ENCODE results near the gene LRRC3. TPM values are rescaled to one million over a fixed set of nuclear protein-coding genes. Genes with fewer than 3 reads are reported as not detected.

LRRC3 gene
- polyA plus RNA-seq, 1 of the 3 experiments (the other 2 are of a cell fraction), result 2.3 TPM

DNA sequence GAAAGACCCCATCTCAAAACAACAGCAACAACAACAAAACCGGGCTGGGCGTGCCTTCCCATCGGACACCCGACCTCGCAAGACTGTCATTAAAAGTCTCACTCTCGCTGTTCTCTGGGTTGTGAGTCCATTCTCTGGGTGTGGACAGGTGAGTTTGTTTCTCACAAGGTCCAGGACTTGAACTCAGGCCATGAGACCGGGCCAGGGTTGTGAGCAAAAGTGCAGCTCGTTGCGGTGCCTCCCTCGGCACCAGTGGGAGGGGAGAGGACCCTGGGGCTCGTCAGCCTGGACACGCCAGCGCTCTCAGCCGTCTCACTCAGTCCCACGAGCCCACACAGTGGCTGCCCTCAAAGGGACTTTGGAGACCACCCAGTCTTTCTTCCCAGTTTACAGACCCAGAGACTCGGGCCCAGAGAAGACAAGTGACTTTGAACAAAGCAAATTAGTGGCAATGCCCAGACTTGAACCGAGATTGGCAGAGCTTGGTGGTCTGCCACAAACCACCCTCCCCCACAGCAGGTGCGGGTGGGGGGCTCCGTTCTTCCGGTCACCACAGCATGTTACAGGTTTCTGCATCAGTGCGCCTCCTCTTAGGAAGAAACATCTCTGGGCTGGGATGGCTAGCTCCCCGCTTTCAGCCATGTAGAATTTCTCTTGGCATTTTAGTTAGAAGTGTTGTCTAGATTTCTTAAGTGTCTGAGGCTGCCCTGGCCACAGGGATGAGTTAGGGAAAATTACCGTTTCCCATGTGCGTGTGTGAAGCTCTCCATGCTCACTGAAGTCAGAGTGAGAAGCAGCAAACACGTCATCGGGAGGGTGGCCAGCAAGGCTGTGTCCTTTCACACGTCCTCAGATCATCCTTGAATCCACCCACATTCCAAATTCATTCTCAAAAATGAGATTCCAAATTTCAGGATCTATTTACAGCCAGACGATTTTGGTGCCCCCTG lies 28.3 kb downstream of the LRRC3 start:
- WGBS (ENCODE audit: low lambda C conversion rate), result 66% methylated on average over 20 of the region's 28 CpGs

GRCh38 chr21:44484498-44485253 lies 29.4 kb downstream of the LRRC3 start:
- peak; percentile 72 for DNase-seq
- CTCF ChIA-PET, result interaction anchor here (0.6 to 1.7 kb wide), 5 partner anchors 10 to 181 kb away, joined by 3 to 6 read pairs (median 3); no protein-coding TSS in a partner anchor
- peak overlapping the region in 1 of 2 experiments; percentile 40; a peak in 1 of 4 replicates for H3K27ac ChIP-seq (ENCODE audit: low read depth in 2 of 2, low read length in 1 of 2)
- peak overlapping the region; percentile 82 for H3K4me2 ChIP-seq
- POLR2A ChIA-PET, result no interaction called here
- 40% methylated on average over 19 of the region's 43 CpGs for WGBS (ENCODE audit: low lambda C conversion rate)
- no peaks in the 10 kb centered on the region for H3K36me3 ChIP-seq (replicated peaks in 1 of 2; ENCODE audit: control insufficient read depth in 1 of 2, insufficient read depth in 2 of 2, low read length in 1 of 2)
- no peaks in the 10 kb centered on the region for H3K4me1 ChIP-seq (ENCODE audit: control insufficient read depth in 1 of 2, insufficient read depth in 2 of 2, low read depth in 1 of 2, low read length in 1 of 2)
- no peaks in the 10 kb centered on the region for H3F3A ChIP-seq (replicated peaks; ENCODE audit: insufficient read depth)
- TF ChIP-seq, protein P1, sequence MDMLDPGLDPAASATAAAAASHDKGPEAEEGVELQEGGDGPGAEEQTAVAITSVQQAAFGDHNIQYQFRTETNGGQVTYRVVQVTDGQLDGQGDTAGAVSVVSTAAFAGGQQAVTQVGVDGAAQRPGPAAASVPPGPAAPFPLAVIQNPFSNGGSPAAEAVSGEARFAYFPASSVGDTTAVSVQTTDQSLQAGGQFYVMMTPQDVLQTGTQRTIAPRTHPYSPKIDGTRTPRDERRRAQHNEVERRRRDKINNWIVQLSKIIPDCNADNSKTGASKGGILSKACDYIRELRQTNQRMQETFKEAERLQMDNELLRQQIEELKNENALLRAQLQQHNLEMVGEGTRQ (IDR thresholded peaks at IDR 0.05; ENCODE audit: borderline replicate concordance, low read depth, low read length), result no peak
- no peak for TF ChIP-seq RCOR1 (IDR thresholded peaks at IDR 0.05; ENCODE audit: low read length)
- TF ChIP-seq CHD2 (IDR thresholded peaks at IDR 0.05; ENCODE audit: low read length, partially characterized antibody), result no peak
- no peak for TF ChIP-seq JUND (IDR thresholded peaks at IDR 0.05)
- TF ChIP-seq EP300 (IDR thresholded peaks at IDR 0.05; ENCODE audit: borderline replicate concordance in 1 of 2, low read depth in 1 of 2, low read length in 1 of 2), result no peak
- TF ChIP-seq RXRA (IDR thresholded peaks at IDR 0.05; ENCODE audit: borderline replicate concordance, low read depth), result no peak
- no peak for TF ChIP-seq ELF1 (IDR thresholded peaks at IDR 0.05)
- TF ChIP-seq, protein P2, sequence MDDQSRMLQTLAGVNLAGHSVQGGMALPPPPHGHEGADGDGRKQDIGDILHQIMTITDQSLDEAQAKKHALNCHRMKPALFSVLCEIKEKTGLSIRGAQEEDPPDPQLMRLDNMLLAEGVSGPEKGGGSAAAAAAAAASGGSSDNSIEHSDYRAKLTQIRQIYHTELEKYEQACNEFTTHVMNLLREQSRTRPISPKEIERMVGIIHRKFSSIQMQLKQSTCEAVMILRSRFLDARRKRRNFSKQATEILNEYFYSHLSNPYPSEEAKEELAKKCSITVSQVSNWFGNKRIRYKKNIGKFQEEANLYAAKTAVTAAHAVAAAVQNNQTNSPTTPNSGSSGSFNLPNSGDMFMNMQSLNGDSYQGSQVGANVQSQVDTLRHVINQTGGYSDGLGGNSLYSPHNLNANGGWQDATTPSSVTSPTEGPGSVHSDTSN (IDR thresholded peaks at IDR 0.05), result no peak
- TF ChIP-seq RFX5 (IDR thresholded peaks at IDR 0.05; ENCODE audit: low read length), result no peak
- TF ChIP-seq GATA2 (CRISPR knock-in tag; IDR thresholded peaks at IDR 0.05), result no peak
- no peak for TF ChIP-seq RAD21 (IDR thresholded peaks at IDR 0.05; ENCODE audit: low read length)
- no peak for TF ChIP-seq MXI1 (IDR thresholded peaks at IDR 0.05; ENCODE audit: low read depth, low read length)
- H3K79me2 ChIP-seq (ENCODE audit: insufficient read depth), result peaks cover 6% of the 10 kb centered on the region; the same call in 1 of the 2 replicates
- H3K9me2 ChIP-seq, result no peaks in the 10 kb centered on the region
- no peak overlapping the region for H2AFZ ChIP-seq (ENCODE audit: low read depth)
- H3K27me3 ChIP-seq (ENCODE audit: insufficient read depth), result peaks cover 9% of the 10 kb centered on the region; the same call in 1 of the 2 replicates
- peak overlapping the region; percentile 31 to 65; a peak in 3 of 4 replicates for H3K4me3 ChIP-seq (ENCODE audit: low read depth in 2 of 2, low read length in 1 of 2)
- H3K9me3 ChIP-seq, result no peaks in the 10 kb centered on the region
- H3K9ac ChIP-seq, result no peak overlapping the region
- H4K20me1 ChIP-seq (ENCODE audit: insufficient read depth), result no peaks in the 10 kb centered on the region

More for the DNA sequence above, 28.3 kb downstream of the LRRC3 start:
- H3K27ac ChIP-seq (ENCODE audit: low read depth in 2 of 2, low read length in 1 of 2), result no peak overlapping the region
- H3F3A ChIP-seq (replicated peaks; ENCODE audit: insufficient read depth), result no peaks in the 10 kb centered on the region
- H3K4me2 ChIP-seq, result no peak overlapping the region
- H3K9me3 ChIP-seq, result no peaks in the 10 kb centered on the region
- no peak for DNase-seq
- no peaks in the 10 kb centered on the region for H4K20me1 ChIP-seq (ENCODE audit: insufficient read depth)
- no peaks in the 10 kb centered on the region for H3K36me3 ChIP-seq (replicated peaks in 1 of 2; ENCODE audit: control insufficient read depth in 1 of 2, insufficient read depth in 2 of 2, low read length in 1 of 2)
- H3K27me3 ChIP-seq (ENCODE audit: insufficient read depth), result peaks cover 9% of the 10 kb centered on the region; the same call in 1 of the 2 replicates
- H3K4me1 ChIP-seq (ENCODE audit: control insufficient read depth in 1 of 2, insufficient read depth in 2 of 2, low read depth in 1 of 2, low read length in 1 of 2), result no peaks in the 10 kb centered on the region
- ChIA-PET POLR2A (no interaction called here), CTCF (interaction anchor here (0.6 to 1.5 kb wide), 6 partner anchors 9 to 178 kb away, joined by 3 to 4 read pairs (median 3); no protein-coding TSS in a partner anchor)
- no peak overlapping the region for H3K9ac ChIP-seq
- TF ChIP-seq SMC3 (IDR thresholded peaks at IDR 0.05; ENCODE audit: low read depth, low read length) (no peak), FOXJ3 (CRISPR knock-in tag; IDR thresholded peaks at IDR 0.05) (no peak), TCF12 (IDR thresholded peaks at IDR 0.05) (no peak), GABPA (IDR thresholded peaks at IDR 0.05; ENCODE audit: low read depth) (no peak), IRF3 (IDR thresholded peaks at IDR 0.05; ENCODE audit: low read depth, low read length) (no peak), CHD2 (IDR thresholded peaks at IDR 0.05; ENCODE audit: low read length, partially characterized antibody) (no peak), RXRA (IDR thresholded peaks at IDR 0.05; ENCODE audit: borderline replicate concordance, low read depth) (no peak)
- TF ChIP-seq, protein P1 (IDR thresholded peaks at IDR 0.05; ENCODE audit: borderline replicate concordance, low read depth, low read length), result no peak
- TF ChIP-seq, protein P2 (IDR thresholded peaks at IDR 0.05), result no peak
- no peak overlapping the region for H3K4me3 ChIP-seq (ENCODE audit: low read depth in 2 of 2, low read length in 1 of 2)
- H3K79me2 ChIP-seq (ENCODE audit: insufficient read depth), result peaks cover 6% of the 10 kb centered on the region; the same call in 1 of the 2 replicates
- H2AFZ ChIP-seq (ENCODE audit: low read depth), result no peak overlapping the region
- no peaks in the 10 kb centered on the region for H3K9me2 ChIP-seq

All from SK-N-SH (cell line).